NCI-H1436 treated with DMSO at 0.1 percent for 48 hours (cell line): ENCODE data around the gene PURA.

Experiments used
- DNase-seq: peaks from one replicate; lab custom pipeline; 2025; lab: John Stamatoyannopoulos, UW

Gene PURA

DNA sequence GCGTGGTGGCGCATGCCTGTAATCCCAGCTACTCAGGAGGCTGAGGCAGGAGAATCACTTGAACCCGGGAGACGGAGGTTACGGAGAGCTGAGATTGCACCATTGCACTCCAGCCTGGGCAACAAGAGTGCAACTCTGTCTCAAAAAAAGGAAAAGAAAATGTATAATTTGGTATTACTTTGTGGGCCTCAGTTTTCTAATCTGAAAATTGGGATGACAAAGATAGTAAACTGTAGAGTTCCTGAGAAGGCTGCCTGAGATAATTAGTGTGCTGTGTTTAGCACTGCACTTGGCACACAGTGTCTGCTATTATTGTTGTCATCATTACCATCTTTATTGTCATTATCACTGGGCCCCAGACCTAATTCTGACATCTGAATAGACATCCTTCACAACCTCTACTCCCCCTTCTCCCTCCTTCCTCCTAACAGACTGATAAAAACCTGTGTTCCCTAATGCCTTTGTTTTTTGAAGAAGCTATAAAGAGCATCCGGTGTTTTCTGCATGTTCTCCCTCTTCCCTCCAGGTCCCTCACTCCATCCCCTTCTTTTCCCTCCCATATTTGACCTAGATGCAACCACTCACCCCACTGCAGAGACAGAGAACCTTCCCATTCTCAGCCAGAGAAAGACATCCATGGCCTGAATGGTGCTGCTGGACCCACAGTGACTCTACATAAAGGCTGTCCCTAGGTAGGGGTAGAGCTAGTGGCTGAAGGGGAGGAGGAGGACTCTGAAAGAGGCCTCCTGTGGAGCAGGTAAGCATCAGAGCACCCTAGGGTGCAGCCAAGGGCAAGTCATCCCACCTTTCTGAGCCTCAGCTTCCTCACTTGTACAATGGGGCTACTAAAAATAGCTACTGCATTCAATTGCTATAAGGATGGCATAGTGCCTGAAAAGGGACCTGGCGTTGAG is 45.4 kb downstream of the PURA start:
- DNase-seq: no peak

DNA sequence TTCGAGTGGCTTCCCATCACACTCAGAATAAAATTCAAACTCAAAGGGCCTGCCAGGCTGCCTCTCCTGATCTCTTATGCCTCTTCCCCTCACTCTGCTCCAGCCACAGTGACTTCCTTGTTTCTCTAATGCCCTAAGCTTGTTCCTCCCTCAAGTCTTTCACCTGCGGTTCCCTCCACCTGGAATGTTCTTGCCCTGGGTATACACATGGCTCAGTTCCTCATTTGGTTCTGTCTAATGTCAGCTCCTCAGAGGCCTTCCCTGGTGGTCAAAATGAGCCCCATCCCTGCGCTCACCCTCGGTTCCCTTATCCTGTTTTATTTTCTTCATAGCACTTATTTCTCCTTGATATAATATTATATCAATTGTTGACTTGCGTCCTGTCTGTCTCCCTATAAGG is 48.4 kb downstream of the PURA start:
- no peak for DNase-seq

DNA sequence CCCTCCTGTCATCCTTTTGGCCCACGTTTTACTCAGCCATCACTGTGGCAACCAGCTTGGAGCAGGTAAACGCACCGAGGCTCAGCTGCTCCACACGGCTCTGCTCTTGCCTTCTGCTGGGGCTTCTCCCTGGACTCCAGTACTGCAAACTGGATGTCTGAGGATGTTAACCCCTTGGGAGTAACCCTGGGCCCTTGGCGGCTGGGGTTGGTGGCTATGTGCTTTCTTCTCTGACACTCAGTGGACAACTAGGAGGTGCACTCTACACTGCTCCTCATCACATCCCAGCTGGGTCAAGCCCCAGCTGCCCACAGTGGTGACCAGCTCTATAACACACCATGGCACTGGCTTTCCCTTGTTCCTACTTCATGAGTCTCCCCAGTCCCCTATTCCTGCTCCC is 48.9 kb downstream of the PURA start:
- no peak for DNase-seq

DNA sequence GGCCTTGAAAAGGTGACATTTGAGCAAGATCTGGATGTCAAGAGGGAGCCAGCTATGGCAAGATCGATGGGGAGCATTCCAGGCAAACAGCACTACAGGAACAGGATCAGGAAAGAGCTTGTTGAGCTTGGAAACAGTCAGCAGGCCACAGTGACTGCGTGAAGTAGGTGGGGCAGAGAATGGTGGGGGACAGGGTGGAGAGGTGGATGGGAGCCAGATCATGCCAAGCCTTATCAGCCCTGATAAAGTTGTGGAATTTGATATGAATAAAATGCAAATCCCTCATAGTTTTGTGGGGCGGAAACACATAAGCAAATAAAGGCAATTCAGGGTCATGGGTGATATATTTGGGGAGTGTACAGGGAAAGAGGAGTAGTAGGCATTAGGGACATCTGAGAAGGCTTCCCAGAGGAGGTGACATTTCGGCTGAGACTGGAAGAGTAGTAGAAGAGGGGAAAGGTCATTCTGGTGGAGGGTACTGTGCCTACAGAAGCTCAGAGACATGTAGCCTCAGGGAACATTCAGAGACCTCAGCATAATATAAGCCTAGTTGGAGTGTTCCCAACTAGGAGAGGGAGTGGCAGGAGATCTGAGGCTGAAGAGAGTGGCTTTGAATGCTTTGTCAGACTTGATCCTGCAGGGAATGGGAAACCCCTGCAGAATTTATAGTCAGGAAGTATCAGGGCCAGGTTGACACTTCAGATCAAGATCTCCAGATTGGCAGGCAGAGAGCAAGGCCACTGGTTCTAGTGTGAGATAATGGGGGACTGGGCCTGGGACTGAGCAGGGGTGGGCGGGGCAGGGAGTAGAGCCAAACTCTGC is 51.4 kb downstream of the PURA start:
- no peak for DNase-seq

DNA sequence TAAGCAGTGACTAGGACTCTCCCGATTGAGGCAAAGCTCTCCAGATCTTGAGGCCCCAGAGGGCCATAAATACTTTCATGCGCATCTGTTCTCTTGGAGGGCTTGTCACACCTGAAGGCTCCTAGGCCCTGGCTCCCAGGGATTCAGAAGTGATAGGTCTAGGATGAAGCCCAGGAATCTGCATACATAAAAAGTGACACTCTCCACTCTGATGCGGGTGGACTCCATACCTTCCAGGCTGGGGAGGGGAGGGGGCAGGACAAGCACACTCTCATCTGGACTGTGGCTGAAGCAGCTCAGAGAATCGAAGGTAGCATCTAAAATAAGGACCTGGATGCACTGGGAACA is 52.0 kb downstream of the PURA start:
- DNase-seq: no peak

DNA sequence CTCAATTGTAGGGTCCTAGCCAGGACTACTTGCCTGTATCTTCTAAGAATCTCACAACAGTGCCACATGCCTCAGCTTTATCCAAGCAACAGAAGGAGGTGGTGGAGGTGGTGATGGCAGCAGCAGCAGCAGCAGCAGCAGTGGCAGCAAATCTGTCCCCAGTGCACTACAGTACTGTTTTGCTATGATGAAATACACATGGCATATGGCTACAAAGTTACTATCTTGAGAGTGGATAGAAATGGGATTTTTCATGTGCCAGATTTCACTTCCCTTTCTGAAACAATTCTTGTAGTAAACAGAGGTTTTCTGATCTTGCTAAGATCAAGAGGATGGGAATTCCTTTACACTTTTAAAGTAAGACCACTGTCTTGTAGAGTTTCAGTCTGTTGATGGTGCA is 53.0 kb downstream of the PURA start:
- no peak for DNase-seq

DNA sequence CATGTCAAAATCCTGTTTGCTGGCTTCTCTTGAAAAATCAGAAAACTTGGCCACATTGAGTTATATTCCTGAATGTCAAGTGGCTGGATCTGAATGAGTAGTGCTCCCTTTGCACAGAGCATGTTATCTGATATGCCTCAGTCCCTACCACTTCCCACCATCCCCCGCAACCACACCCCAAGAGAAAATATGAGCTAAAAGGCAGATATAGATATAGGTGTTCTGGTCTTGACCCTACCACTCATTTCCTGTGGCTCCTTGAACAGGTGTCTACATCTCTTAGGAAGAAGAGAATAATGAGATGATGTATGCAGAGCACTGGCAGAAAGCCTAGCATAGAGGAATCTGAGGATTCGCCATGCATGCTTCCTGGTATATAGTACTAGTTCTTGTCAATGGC is 54.5 kb downstream of the PURA start:
- no peak for DNase-seq

DNA sequence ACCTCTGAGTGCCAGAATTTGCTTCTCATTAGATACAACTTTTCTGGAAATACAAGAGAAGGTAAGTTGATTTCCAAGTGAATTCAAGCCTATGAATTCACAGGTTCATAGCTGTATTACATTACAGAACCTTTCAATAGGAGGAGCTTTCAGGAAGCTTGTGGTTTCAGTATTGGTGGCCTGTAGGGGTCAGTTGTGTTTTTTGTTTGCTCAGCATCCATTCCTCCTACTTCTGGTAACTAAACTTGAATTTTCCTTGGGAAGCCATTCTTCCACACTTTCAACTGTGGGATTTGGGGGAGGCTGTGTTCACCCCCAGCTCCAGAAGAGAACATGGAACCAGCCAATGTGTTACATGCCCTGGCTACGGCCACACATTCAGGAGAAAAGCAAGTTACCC is 55.5 kb downstream of the PURA start:
- no peak for DNase-seq

DNA sequence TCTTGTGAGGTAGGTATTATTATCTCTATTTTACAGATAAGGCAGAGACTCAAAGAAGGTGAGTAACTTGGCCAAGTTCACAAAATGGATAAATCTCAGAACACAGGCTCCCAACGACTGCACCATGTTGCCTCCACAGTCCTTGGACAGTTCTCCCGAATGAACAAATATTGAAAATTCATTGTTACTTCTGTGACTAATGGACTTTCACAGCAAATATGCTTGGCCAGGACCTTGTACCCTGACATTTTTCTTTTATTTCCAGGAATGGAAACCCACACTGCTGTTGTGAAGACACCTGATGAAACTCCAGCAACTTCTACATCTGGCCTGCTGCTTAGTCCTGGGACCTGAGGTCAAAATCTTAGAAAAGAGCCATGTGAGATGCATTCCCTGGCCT is 58.6 kb downstream of the PURA start:
- no peak for DNase-seq

DNA sequence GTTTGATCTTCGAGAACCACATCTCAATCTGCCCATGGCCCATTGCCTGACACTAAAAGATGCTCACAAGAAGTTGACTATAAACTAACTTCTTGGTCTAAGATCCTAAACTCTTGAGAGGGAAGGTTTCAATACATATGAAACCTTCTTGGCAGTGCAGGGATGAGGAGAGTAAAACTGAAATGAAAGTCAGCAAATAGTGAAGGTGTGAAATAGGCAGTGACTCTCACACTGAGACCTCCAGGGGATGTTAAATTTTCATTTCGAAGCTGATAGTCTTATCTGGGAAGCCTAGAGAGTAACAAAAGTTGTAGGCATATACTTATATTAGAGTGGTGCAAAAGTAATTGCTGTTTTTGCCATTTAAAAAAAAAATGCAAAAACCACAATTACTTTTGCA is 60.1 kb downstream of the PURA start:
- DNase-seq: no peak

DNA sequence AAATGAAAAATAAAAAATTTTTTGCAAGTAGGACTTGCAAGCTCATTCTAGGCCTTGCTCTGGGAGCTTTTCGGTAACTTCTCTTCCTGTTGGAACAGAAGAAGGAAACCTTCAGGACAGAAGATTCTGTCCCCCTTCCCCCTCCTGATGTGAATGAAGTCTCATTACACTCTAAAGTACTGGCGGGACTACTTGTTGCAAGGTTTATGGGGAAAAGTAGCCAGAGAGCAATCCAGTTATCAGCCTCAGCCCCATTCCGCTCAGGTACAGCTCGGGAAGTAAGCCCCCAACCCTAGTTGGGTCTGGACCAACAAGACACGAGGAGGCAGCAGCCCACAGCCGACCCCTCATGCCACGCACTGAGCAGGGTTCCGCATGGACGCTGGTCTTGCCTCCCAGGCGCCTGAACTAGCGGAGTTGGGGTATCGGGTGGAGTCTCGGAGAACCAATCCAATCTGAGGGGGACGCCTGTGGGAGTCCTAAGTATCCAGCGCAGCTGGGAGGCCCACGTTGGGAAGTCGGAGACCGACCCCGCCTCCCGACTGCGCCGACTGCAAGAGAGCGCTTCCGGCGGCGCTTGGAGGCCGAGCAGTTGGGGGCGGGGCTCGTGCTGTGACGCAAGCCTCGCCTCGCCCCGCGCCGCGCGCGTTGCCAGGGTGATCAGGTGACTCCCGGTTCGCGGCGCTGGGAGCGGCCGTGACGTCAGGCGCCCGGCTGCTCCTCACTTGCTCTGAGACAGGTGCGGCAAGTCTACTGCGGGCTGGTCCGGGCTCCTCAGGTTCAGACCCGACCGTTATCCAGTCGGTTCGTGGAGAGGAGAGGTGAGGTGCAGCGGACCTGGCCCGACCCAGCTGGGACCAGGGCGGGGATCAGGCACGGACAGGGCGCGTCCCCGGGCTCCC is 60.8 kb downstream of the PURA start, which contains the start of gene CYSTM1:
Gene CYSTM1, plus strand, starts transcription at position 724 of the 902 bp plus-strand sequence. CDS start 19,278 bp downstream, outside the sequence.
- DNase-seq: peak; percentile 80
